ENCODE data around the gene KIR2DL1.

GRCh38 chr19:54806516-54806838 lies 36.9 kb downstream of the KIR2DL1 start:
- no peak for TF ChIP-seq CTCF (IDR thresholded peaks at IDR 0.05)
- TF ChIP-seq POLR2A (IDR thresholded peaks at IDR 0.05) = no peak

Data from Peyer's patch (tissue), 4 donors.